Hematopoietic multipotent progenitor cell (in vitro differentiated cells): ENCODE data around the gene SRSF12. TPM values are rescaled to one million over a fixed set of nuclear protein-coding genes. Genes with fewer than 3 reads are reported as not detected.

Experiments used
- DNase-seq, 3 donors: peaks; one replicate each; pipeline ENCODE4 v3.0.0-alpha.2; 2011 to 2015; ENCODE audit warnings: low read depth in 2 of 3, low spot score in 2 of 3
- total RNA-seq: library from RNA; depleted of rRNA; stranded (reverse); fragments of >200 nt; gene quantifications from one replicate; pipeline ENCODE4 v1.2.3, GENCODE V29; 2012

Gene SRSF12
- total RNA-seq: 0.81 TPM

DNA sequence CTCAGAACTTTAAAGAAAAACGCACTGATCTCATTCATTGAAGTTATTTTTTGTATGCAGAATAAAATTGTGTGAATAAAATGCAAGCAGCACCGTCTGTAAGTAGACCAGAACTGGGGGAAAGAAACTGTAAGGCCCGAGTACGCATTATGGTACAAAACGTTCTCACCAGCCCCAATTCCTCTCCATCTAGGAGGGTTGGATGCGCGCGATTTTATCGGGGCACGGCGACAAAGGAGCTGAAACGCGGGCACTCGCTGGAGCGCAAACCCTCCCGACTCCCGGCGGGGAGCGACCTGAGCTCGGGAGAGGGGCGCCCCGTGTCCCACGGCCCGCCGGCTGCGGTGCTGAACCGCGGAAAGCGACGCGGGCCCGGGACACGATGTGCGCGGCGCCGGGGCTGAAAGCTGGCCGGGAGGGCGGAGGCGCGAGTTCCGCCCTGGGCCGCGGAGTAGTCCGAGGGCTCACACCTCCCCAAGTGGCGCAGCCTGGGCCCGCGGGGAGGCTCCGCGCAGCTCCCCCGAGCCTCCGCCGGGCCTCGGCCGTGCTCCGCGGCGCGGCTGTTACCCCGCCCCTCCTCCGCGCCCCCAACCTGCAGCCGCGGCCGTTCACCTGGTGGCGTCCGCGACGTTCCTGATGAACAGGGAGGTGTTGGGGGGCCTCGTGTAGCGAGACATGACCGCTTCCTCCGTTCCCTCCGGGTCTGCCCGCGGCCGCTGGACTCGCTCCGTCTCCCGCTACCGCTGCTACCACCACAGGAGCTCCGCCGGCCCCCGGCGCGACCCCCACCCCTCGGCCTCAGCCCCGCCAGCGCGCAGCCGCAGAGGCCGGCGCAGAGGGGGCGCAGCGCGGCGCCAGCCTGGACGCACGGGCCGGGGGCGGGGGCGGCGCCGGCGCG, at the start of gene SRSF12:
SRSF12 (minus strand) TSS at position 861 of the 898 bp plus-strand sequence; CDS start at position 677, 184 bp downstream.
- DNase-seq: peak; percentile 14 to 53 (median 37)

DNA sequence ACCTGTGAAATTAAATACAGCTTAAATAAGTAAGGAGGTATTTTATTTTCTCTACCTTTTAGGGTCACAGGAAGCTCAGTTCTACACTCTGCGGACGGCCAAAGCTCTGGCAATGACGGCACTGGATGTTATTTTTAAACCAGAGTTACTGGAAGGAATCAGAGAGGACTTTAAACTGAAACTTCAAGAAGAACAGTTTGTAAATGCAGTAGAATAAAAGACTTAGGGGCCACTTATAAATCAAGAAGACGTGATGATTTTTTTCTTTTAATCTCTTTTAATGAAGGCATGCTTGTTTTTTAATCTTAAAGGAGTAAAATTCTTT, 44.1 kb upstream of the SRSF12 start:
- DNase-seq: no peak

DNA sequence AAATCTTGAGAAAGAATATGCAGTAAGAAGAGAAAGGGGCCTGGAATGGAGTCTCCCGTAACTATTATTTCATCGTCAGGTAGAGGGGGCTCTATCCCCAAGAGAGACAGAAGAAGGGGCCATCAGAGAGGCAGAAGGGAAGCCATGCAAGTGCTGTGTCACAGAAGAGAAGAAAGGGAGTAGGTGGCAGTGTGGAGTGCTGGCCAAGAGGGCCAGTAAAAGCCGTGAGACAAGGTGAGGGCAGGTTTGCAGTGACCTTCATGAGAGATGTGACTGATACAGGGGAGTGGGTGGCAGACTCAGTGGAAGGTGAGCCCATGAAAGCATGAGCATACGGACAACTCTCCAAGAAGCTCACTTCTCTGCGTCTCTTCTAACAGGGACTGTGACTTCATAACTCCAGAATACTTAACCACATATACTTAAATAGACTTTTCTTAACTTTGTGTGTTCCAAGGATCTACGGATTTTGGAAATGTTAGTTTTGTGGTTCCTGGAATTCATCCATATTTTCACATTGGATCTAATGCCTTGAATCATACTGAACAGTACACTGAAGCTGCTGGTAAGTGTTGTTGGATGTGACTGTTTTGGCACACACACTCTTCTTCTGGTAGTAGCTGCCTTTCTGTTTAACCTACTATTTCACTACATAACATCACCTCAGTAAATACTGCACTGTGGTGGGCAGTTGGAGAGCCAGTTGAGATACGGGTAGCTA, 43.6 kb upstream of the SRSF12 start:
- DNase-seq: peak in 1 of 3 donors; percentile 34

DNA sequence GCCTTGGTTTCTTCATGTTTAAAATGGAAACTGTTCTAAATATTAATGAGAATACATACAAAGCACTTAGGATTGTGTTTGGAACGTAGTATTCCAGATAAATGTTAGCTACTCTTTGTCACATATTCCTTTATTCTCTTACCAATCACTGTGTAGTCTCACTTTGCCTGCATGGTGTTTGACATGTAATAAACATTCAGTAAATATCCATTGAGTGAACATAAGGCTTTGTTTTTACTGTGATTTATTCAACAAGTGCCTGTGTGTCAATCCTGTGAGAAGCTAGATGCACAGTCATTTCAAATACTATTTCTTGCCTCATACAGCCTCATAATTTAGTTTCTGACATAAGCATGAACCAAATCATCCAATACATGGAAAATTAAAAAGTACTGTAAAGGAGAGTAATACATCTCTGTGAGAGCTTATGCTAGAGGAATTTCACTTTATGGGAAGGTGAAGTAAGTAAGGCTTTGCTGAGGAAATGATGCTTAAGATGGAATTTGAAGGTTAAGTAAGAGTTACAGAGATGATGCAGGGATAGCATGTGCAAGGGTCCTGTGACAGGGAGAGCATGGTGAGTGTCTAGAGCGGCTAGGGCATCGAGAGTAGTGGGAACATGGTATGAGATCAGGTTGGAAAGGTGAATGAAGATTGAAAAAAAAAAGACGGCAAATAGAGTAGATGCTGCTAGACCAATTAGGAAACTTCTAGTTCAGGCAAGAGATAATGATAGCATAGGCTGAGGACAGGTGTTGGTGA, 42.6 kb upstream of the SRSF12 start:
- no peak for DNase-seq

DNA sequence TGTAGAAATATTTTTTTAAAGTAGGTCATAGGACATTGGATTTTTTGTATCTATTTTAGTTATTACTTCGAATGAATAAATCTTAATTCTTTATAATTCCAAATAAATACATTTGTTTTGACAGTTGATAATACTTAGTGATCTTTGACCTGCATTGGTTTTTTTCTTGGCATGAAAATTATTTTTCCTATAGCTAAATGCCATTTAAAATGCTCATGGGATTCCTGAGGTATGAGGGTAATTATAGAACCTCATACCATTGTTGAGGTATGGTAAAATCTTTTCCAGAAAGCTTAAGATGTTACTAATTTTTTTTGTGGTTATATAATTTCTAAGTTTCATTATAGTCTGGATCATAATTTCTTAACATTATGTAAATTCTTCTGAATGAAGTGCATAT, 36.3 kb upstream of the SRSF12 start:
- no peak for DNase-seq

DNA sequence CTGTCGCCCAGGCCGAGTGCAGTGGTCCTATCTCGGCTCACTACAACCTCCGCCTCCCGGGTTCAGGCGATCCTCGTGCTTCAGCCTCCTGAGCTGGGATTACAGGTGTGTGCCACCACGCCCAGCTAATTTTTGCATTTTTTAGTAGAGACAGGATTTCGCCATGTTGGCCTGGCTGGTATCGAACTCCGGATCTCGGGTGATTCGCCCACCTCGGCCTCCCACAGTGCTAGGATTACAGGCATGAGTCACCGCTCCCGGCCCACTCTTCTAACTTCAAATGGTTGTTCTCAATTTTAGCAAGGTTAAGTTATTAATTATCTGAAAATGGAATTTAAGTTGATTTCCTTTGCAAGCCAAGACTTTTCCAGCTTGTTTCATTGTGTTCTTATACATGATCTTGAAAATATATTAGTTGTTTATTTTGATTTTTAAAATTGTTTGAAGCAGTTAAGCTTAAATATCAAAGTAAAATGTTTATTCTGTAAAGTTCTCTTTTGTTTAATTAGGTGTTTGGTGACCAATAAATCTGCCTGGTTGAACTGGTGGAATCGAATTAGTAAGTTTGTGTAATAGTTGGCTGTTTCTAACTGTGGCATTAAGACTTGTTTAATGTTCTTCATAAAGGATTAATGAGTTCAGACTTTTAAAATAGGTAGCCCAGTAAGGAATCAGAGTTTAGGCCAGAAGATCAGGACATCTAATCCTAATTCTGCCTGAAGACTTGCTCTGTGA, 30.3 kb upstream of the SRSF12 start:
- no peak for DNase-seq

DNA sequence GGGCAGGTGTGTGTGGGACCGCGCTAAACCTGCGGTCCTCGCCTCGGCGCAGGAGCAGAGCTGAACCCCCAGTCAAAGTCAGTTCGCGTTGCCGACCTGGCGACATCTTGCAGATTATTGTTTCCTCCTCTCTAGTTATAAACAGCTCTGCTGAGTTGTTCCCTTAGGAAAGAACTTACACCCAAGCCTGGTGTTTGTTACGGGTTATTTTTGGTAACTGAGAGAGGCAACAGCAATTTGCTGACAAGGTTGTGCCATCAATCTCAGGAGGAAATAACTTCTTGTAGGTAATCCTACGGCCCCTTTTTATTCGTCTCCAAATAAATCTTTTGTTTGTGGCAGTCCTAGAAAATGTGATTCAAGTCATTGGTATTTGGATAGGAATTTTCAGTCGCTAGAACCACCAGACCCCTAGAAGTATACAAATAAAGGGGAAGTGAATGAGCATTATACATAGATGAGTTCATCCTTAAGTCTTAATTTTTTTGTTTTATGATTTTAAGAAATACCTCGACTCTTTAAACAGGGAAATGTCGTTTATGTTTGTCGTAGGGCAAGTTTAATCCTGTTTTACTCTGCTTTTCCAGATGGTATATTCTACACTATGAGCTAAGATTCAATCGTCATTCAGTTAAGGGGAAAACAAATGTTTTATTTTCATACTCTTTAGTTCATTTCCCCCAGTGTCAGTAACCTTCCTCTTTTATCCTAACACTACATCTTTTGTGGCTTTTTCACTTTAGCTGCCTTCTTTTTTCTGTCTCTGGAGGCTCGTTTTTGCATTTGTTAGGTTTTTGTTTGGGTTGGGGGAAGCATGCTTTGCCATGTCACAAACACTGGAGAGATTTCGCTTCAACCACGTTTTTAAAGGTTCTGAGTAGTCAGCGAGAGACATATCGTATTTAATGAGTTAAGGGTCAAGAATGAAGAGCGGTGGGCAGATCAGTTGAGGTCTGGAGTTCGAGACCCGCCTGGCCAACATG, 29.1 kb upstream of the SRSF12 start:
- DNase-seq: peak; percentile 9 to 58 (median 33)

DNA sequence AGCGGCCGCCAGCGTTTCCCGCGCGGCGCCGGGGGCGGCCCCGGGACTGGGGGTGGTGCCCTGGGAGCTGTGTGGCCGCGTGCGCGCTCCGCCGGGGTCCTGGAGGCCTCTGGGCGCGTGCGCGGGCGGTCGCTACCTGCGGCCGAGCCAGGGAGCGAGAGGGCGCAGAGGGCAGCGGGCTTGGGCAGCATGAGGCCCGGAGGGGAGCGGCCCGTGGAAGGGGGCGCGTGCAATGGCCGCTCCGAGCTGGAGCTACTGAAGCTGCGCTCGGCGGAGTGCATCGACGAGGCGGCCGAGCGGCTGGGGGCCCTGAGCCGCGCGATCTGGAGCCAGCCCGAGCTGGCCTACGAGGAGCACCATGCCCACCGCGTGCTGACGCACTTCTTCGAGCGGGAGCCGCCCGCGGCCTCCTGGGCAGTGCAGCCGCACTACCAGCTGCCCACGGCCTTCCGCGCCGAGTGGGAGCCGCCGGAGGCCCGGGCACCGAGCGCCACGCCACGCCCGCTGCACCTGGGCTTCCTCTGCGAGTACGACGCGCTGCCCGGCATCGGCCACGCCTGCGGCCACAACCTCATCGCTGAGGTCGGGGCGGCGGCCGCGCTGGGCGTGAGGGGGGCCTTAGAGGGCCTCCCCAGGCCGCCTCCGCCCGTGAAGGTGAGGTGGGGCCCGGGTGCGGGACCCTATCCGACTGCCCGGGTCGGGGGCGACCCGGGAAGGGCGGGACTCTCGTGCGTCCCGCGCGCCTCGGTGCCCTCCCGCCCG, 28.3 kb upstream of the SRSF12 start, which contains the start of gene PM20D2:
PM20D2 (plus strand) TSS at position 100 of the 762 bp plus-strand sequence; CDS start at position 190, 90 bp downstream.
- DNase-seq: peak; percentile 38 to 73 (median 67)

DNA sequence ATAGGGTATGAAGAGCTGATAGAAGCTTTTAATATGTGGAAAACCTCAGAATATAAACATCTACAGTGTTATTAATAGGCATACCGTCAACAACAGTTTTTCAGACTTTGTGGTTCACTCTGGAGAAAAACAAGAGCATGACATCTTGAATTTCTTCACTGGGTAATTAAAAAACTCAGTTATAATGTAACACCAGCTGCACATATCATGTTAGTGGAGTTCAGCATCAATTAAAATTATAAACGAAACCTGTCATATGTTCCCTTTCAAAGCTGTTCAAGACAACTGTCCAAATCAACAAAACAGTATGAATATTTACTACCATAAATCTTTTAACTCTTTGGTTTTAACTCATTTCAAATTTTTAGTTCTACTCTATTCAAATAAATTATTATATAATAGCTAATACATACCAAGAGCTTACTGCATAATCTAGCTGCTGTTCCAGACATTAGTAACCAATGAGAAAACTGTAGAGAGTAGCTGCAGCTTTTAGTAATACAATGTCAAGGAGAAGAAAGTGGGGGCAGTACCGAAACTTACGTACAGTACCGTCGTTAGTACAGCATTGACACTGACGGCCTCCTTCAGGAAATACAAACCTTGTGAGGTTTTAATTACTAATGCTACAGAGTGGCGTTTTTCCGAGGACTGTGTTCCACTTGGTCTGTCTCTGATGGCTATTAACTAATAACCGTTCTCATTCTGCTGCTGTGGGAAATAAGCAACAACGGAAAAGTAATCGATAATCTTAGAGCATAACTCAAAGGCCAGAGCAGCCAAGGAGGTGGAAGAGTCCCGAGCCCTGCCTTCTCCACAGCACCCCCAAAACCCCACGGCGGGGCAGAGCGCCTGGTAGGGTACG, 27.5 kb upstream of the SRSF12 start:
- peak; percentile 14 to 60 (median 49) for DNase-seq

DNA sequence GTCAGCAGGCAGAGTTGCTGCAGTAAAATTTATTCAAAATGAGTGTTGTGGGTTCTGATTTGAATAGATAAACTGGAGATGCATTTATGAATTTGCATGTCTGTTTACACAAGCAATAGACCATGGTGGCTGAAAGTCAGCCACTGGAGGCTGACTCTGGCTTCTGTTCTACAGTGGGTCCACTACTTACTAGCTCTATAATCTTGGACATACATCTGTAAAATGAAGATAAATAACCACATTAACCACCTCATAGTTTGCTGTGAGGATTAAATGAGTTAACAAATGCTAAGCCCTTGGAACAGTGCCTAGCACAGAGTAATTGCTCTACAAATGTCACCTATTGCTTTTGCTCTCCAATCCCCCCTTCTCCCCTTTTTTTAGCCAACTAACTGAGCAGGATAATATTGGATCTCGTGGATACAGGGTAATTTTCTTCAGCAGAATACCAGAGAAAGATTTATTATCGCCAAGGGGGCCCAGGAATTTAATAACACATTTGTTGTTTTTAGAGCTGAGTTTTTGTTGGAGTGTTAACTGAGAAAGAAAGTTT, 26.6 kb upstream of the SRSF12 start:
- peak in 1 of 3 donors; percentile 34 for DNase-seq

DNA sequence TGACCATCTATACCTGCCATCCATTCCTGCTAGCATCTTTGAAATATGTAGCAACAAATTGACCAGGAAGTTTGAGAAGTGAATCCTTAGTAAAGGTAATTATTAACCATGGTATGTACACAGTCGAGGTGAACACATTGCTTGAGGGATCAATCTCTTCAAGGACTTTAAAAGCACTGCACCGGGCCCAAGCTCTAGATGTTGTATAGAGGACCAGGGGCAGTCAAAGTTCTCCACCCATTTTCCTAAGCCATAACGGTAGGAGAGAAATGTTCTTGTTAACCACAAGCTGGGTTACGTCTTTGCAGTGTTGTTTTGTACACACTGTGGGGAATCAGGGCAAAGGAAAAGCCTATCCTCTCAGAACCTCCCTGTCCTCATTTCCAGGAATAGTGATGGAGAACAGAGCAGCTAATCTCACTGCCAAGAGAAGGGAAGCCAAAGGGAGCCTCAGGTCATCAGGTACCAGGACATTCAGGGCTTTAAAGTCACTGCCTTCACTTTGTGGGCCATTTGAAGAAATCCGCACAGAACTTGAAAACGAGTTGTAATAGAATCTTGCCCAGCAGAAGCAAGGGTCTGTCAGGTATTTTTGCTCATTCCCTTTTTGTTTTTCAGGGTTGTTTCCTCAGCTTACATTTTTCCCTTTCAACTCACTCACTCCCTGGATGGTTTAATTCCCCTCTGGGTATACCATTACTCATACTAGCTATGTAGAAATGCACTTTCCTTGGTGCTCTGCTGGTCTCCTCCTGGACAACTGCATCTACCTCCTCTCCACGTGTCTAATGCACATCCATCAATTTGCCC, 22.7 kb upstream of the SRSF12 start:
- no peak for DNase-seq

DNA sequence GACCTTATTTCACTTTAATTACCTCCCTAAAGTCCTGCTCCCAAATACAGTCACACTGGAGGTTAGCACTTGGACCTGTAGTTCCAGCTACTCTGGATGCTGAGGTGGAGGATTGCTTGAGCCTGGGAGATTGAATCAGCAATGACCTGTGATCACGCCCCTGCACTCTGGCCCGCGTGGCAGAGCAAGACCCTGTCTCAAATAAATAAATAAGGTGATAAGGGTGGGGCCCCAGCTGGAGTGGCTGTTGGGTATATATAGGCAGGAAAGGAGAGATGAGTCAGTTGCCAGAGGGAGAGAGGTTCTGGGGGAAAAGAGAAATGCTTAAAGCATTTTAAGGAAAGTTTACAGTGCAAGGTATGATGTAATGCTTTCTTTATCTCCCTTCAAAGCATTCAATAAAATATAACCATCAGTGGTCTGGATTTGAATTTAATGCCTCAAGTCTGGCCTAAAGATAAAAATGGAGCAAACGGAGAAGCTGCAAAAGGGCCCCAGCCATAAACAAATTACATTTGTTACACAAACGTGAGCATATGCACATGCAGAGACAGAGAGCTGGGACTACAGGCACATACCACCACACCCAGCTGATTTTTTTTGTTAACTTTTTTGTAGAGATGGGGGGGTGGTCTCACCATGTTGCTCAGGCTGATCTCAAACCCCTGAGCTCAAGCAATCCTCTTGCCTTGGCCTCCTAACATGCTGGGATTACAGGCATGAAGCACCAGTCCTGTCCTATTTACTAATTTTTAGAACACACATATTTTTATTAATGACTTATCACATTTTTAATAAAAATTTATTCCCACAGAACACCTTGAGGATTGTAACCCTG, 21.9 kb upstream of the SRSF12 start:
- no peak for DNase-seq

DNA sequence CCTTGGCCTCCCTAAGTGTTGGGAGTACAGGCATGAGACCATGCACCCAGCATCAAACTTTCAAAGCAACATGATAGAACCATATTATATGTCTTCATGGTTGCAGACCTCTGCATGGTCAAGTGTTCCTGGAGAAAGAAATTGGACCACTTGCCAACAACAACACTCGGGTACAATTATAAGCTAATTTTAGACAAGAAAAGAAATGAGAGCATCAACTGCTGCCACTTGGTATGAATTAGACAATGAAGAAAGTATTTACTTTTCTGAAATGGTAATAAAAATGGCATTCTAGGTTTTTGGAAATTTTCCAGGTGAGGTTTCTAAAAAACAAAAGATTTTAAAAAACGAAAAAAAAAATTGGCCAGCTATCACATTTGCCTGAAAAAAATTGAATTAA, 20.3 kb upstream of the SRSF12 start:
- no peak for DNase-seq

DNA sequence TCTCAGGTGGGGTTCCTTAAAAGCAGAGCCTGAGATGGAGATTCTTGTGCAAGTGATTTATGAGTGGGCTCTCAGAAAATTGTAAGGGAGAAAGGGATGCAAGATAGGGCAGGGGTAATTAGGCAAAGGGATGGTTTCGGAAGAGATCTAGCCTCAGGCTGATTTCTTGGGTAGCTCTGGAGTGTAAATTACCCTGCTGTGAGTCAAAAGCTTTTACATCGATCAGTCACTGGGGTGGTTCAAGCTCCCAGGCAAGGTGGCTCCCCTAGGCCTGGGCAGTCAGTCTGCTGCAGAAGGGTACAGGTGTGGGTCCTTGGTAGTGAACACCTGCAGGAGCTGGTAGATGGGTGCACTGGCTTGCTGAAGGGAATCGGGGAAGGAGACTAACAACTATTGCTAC, 16.9 kb upstream of the SRSF12 start:
- DNase-seq: no peak

DNA sequence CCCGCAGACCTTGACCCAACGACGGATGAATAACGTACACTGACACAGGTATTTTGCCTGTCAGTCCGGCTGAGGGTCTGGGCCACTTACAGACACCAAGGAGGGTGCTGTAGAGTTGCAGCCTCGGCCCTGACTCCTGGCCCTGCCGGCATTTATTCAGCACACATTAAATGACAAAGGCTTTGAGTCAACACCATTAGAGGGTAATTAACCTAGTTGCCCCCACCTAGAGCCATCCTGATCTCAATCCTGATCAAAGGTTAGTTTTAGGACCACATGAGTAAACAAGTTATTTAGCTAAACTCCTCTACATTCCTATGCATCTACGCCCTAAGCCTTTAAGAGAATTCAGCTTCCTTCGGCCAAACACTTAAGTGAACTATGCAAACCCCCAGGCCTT, 16.1 kb upstream of the SRSF12 start:
- DNase-seq: no peak

DNA sequence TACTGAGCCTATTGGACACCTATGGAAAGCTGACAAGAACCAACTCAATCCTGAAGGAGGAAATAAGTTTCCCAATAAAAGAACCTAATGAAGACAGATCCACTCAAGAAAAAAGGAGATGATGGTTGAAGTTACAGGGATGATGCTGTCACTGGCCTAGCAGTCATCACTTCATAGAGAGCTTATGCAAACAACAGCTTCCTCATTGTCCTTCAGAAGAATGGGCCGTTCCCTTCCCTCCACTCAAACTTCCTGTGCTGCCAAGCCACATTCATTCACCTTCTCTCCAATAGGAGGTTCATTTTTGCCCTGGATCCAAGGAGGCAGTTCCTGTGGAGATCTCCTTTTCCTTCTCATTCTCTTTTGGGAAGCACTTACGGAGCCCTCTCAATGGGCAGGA, 14.2 kb upstream of the SRSF12 start:
- no peak for DNase-seq
